ENCODE data around the gene APLP1. TPM values are rescaled to one million over a fixed set of nuclear protein-coding genes. Genes with fewer than 3 reads are reported as not detected.

The APLP1 gene
- total RNA-seq, 1 donor from 2014 or later, result 1.5 TPM

- DNase-seq (ENCODE audit: extremely low spot score in 2 of 2), result no peak
- peak overlapping the region; percentile 67 to 77 for H3K4me3 ChIP-seq
- intact Hi-C loops (cut with DNase I), result no loop called here
- H3K27ac ChIP-seq, result peak overlapping the region; percentile 85
- H3K27me3 ChIP-seq, result no peaks in the 10 kb centered on the region
- H3K9me3 ChIP-seq, result no peaks in the 10 kb centered on the region
- H3K36me3 ChIP-seq, result peaks cover 0 to 5% of the 10 kb centered on the region in 2 donors
- no peak for TF ChIP-seq POLR2A (IDR thresholded peaks at IDR 0.05)
- TF ChIP-seq POLR2AphosphoS5 (IDR thresholded peaks at IDR 0.05; ENCODE audit: insufficient read depth in 1 of 2, low read depth in 1 of 2), result no peak
- TF ChIP-seq CTCF (IDR thresholded peaks at IDR 0.05), result no peak
- H3K4me1 ChIP-seq, result peaks cover 42% of the 10 kb centered on the region
These were observed 32.8 kb downstream of the APLP1 start for GRCh38 chr19:35901055-35901644.

GRCh38 chr19:35901854-35902661, 33.7 kb downstream of the APLP1 start, which contains the start of gene HCST:
TSS of gene HCST (plus strand) at chr19:35902529. CDS start at chr19:35902594, 65 bp downstream.
- peak within 1 kb of the TSS; percentile 9 to 28 for H3K4me3 ChIP-seq
- H3K9me3 ChIP-seq, result no peaks in the 10 kb centered on the region
- H3K27me3 ChIP-seq, result no peaks in the 10 kb centered on the region
- peaks cover 42% of the 10 kb centered on the region for H3K4me1 ChIP-seq
- no peak for DNase-seq (ENCODE audit: extremely low spot score in 2 of 2)
- peak within 1 kb of the TSS; percentile 85 for H3K27ac ChIP-seq
- H3K36me3 ChIP-seq, result no peaks in the 10 kb centered on the region
- TF ChIP-seq POLR2A (IDR thresholded peaks at IDR 0.05) (no peak), POLR2AphosphoS5 (IDR thresholded peaks at IDR 0.05; ENCODE audit: insufficient read depth in 1 of 2, low read depth in 1 of 2) (no peak), CTCF (IDR thresholded peaks at IDR 0.05) (no peak)
- intact Hi-C loops (cut with DNase I), result no loop called here

GRCh38 chr19:35902870-35903475, 34.6 kb downstream of the APLP1 start:
- Histone ChIP-seq H3K36me3 (no peaks in the 10 kb centered on the region), H3K27me3 (no peaks in the 10 kb centered on the region), H3K27ac (peak overlapping the region; percentile 36), H3K4me3 (peak overlapping the region; percentile 9 to 28), H3K9me3 (no peaks in the 10 kb centered on the region), H3K4me1 (peaks cover 35% of the 10 kb centered on the region)
- intact Hi-C loops (cut with DNase I), result no loop called here
- no peak for DNase-seq (ENCODE audit: extremely low spot score in 2 of 2)
- TF ChIP-seq CTCF (IDR thresholded peaks at IDR 0.05), result no peak
- no peak for TF ChIP-seq POLR2A (IDR thresholded peaks at IDR 0.05)
- TF ChIP-seq POLR2AphosphoS5 (IDR thresholded peaks at IDR 0.05; ENCODE audit: insufficient read depth in 1 of 2, low read depth in 1 of 2), result no peak

- H3K4me3 ChIP-seq, result peak overlapping the region; percentile 9 to 28
- no peaks in the 10 kb centered on the region for H3K9me3 ChIP-seq
- intact Hi-C loops (cut with DNase I), result no loop called here
- no peaks in the 10 kb centered on the region for H3K27me3 ChIP-seq
- TF ChIP-seq POLR2AphosphoS5 (IDR thresholded peaks at IDR 0.05; ENCODE audit: insufficient read depth in 1 of 2, low read depth in 1 of 2) (peak in 1 of 2 donors; percentile 74), POLR2A (IDR thresholded peaks at IDR 0.05) (no peak)
- H3K27ac ChIP-seq, result peak overlapping the region; percentile 36
- DNase-seq (ENCODE audit: extremely low spot score in 2 of 2), result no peak
- H3K36me3 ChIP-seq, result no peaks in the 10 kb centered on the region
- H3K4me1 ChIP-seq, result peaks cover 28% of the 10 kb centered on the region
These were observed 35.3 kb downstream of the APLP1 start for GRCh38 chr19:35903550-35904179.
